Astrocyte of the spinal cord (primary cell): ENCODE measurements around the gene PSAPL1.

ENCODE experiments used
- DNase-seq: peaks from one replicate; pipeline ENCODE4 v3.0.0; 2011; ENCODE audit warnings: low read depth, low spot score
- H3K4me3 ChIP-seq: 2 replicates; pipeline ENCODE4 v1.5.1; 2011; ENCODE audit warnings: low read depth, mild to moderate bottlenecking, low read length, moderate library complexity
- in situ Hi-C: cut with HindIII; loops from 2 replicates; pipeline ENCODE4 v1.10.0; 2017; ENCODE audit warnings: low sequenced_read_pairs
- TF ChIP-seq, protein P1 (sequence below): IDR thresholded peaks from 2 replicates; pipeline ENCODE4 v1.5.1; 2012; ENCODE audit warnings: low read depth, mild to moderate bottlenecking, low read length, inconsistent platforms

The PSAPL1 gene

DNA sequence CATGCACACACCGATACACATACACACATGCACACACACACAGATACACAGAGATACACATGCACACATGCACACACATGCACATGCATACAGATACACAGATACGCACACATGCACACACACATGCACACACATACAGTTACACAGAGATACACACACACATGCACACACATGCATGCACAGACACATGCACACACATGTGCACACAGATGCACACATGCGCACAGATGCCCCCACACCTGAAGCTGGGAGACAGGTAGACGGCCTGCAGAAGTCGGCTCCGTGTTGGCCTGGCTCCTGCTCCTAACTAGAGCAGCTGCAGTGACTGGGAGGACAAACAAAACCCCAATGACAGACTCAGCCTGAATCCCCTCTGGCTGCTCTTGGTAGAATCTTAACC is 46.8 kb downstream of the PSAPL1 start:
- in situ Hi-C loops, result no loop called here
- no peak overlapping the region for H3K4me3 ChIP-seq
- no peak for DNase-seq
- TF ChIP-seq, protein P1, sequence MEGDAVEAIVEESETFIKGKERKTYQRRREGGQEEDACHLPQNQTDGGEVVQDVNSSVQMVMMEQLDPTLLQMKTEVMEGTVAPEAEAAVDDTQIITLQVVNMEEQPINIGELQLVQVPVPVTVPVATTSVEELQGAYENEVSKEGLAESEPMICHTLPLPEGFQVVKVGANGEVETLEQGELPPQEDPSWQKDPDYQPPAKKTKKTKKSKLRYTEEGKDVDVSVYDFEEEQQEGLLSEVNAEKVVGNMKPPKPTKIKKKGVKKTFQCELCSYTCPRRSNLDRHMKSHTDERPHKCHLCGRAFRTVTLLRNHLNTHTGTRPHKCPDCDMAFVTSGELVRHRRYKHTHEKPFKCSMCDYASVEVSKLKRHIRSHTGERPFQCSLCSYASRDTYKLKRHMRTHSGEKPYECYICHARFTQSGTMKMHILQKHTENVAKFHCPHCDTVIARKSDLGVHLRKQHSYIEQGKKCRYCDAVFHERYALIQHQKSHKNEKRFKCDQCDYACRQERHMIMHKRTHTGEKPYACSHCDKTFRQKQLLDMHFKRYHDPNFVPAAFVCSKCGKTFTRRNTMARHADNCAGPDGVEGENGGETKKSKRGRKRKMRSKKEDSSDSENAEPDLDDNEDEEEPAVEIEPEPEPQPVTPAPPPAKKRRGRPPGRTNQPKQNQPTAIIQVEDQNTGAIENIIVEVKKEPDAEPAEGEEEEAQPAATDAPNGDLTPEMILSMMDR, result no peak

DNA sequence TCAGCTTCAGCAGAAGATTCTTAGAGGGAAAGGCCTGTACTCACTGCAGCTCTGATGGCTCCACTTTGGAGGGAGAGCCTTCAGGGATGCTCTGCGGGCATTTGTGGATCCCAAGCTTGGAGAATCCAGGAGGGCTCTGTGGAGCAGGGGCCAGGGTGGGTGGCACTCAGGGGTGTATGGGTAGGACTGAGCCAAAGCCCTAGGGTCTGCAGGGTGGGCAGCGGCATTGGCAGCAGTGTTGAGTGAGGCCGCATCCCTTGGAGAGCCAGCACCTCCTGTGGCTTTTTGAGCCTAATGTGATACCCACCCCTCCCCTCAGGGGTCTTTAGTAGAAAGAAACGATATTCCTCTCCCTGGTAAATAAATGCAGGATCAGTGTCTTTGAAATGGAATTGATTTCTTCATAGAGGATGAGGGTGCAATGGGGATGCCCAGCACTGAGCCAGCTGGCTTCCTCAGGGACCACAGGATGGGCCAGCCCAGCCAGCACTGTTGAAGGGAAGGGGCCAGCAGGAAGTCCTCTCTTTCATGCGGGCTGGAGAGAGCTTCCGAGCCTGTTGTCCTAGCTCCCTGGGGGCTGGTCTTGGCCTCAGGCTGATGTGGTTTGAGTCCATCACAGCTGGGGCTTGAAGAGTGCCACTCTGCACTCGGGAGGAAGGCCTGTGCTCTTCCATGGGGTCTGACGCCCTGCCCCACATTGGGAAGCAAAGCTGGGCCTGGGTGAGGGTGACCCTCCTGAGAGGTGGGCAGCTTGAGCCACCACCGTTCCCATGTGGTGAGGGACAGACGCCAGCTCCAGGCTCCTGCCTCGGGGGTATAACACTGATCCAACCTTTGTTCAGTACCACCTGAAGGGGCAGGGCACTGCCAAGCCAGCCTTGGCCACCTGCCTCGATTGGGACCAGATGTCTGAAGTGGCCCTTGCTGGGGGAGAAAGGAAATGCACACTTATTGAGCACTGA is 49.5 kb downstream of the PSAPL1 start:
- in situ Hi-C loops, result no loop called here
- TF ChIP-seq, protein P1, result no peak
- H3K4me3 ChIP-seq, result no peak overlapping the region
- DNase-seq, result no peak

DNA sequence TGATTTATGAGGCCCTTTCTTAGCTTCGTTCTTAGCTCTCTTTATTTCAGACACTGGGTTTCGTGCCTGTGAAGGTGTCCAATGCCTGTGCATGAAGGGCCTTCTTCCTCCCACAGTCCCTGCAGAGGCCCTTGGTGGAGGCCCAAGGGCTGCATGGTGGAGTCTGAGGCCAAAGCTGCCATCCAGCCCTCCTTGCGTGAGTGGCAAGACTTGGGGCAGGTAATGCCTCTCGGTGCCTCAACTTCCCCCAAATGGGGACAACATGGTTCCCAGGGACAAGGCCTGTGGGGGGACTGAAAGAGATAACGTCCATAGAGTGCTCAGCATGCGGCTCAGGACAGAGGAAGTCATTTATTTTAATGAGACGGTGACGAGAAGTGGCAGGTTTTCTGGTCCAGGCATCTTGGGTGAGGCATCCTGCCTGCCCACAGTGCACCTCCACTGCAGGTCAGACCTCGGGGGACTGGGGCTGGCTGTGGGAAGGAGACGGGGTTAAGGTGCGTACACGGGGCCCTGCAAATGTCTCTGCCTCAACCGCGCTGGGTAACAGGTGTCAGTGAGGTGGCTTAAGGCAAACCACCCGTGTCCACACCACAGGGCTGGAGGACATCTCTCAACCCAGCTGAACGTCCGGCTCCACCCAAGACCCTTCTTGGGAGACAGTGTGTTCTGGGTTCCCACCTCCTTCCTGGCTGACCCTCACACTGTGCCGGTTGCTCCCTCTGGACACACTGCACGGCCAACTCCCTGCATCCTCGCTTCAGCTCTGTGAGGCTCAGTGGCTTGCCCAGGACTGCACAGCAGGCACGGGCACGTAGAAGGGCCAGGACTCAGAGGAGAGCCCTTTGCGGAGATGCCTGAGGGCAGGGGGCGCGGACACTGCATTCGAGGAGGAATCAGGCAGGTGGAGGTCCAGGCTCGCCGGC is 50.5 kb downstream of the PSAPL1 start:
- no peak for DNase-seq
- TF ChIP-seq, protein P1, result no peak
- in situ Hi-C loops, result no loop called here
- H3K4me3 ChIP-seq, result no peak overlapping the region

DNA sequence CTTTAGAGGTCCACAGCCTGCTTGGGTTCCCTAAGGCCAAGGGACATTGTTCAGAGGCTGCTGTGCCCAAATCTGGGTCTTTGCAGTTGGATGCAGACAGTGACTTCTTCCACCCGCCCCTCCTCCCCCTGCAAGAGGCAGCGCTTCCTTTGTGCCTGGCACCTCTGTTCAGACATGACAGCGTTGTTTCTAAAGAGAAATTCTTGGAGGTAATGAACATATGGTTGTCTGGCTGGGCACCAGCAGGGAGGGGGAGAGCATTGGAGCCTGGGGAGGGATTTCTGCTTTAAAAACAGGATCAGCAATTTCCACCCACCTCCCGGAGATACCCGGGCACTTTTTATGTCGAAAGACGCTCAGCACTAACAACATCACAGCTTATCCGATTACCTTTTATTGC is 51.5 kb downstream of the PSAPL1 start:
- TF ChIP-seq, protein P1, result no peak
- DNase-seq, result no peak
- H3K4me3 ChIP-seq, result no peak overlapping the region
- in situ Hi-C loops, result no loop called here

DNA sequence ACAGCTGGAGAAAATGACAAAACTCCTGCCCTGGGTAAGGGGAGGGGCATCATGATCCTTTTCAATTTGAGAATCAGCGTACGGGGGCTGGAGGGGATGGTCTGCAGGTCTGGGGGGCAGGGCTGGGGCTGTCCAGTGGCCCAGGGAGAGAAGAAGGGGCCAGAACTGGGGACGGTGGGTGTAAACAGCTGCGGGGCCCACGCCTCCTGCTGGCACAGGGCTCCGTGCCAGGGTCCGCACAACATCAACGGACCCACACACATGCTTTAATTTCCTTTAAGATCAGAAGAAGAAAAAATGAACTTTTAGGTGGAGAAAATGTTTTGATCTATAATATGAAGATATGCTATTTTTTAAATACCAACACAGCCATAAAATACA is 52.1 kb downstream of the PSAPL1 start:
- TF ChIP-seq, protein P1, result no peak
- H3K4me3 ChIP-seq, result no peak overlapping the region
- DNase-seq, result no peak
- in situ Hi-C loops, result no loop called here

DNA sequence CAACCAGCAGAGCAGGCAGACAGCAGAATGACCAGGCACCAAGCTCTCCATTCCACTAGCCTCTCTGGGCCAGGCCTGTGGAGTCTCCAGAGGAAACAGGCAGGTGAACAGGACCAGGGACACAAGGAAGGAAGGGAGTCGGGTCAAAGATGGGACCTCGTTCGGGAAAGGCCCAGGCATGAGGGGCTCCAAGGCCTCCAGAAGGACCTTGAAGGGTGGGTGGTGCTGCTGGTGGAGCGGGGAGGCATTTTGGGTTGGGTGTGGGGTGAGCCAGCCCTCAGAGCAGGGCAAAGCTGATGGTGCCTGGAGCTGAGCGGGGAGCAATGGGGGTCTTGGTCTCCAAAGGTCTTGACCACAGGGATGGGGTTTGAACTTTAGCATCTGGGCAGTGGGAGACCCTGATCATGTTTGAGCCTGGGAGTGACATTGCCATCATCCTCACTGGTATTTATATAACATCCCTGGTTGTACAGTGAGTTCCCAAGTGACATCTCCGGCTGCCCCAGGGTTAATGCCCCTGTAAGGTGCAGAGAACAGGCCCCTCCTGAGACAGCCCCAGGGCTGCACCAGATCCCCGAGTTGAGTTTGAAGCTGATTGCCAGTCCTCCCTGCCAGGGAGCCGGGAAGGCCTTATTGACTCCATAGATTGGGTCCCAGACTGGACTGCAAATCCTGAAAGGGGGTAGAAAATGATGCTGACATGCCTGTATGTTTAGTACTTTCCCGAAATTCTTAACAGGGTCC is 52.7 kb downstream of the PSAPL1 start:
- no peak for DNase-seq
- no peak overlapping the region for H3K4me3 ChIP-seq
- in situ Hi-C loops, result no loop called here
- TF ChIP-seq, protein P1, result no peak
